SH-SY5Y (cell line): ENCODE data around the gene MUC6.

Experiments
- GATA2 ChIP-seq: IDR thresholded peaks from 2 replicates; pipeline ENCODE4 v1.6.1; 2011; ENCODE audit warnings: mild to moderate bottlenecking, low read depth, low read length
- GATA3 ChIP-seq: IDR thresholded peaks from 2 replicates; pipeline ENCODE4 v1.6.1; 2011; ENCODE audit warnings: low read depth, mild to moderate bottlenecking, low read length, moderate library complexity

MUC6 gene

DNA sequence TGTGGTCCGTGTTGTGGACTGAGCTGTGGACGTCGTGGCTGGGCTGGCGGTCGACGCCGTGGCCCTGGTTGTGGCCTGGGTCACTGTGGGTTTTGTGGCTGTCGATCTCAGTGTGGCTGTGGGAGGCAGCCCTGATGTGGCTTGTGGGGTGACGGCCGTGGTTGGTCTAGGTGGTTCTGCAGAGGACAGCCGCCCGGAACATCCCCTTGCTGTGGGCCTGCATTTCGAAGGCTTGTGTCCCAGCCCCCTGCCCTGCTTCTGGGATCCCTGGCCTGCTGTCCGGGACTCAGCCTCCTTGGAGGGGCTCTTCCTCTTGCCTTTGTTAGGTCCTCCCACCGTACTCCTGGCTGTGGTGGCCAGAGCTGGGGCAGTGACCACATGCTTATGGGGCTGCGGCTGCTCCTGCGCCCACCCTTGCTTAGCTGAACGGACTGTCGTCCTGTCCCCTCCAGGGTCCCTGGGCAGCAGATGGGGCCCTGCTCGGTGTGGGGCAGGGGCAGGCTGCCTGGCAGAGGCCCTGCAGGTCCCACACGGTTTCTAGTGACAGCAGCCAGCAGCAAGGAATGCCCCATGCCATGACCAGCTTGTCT is 17.1 kb downstream of the MUC6 start:
- TF ChIP-seq GATA2: no peak
- TF ChIP-seq GATA3: no peak

DNA sequence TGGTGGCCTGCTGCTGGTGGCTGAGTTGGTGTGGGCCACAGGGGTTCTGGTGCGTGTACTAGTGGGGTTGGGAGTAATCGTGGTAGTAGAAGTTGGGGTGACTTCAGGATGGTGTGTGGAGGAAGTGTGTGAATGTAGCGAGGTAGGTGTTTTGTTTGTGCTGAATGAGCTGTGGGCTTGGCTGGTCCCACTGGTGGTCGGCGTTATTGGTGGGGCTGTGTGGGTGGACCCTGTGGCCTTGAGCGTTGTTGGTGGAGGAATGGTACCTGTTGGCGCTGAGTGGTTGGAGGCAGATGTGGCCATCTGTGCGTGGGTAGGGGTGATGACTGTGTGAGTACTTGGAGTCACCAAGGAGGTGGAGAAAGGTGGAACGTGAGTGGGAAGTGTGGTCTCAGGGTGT is 18.4 kb downstream of the MUC6 start:
- TF ChIP-seq GATA2: no peak
- no peak for TF ChIP-seq GATA3

DNA sequence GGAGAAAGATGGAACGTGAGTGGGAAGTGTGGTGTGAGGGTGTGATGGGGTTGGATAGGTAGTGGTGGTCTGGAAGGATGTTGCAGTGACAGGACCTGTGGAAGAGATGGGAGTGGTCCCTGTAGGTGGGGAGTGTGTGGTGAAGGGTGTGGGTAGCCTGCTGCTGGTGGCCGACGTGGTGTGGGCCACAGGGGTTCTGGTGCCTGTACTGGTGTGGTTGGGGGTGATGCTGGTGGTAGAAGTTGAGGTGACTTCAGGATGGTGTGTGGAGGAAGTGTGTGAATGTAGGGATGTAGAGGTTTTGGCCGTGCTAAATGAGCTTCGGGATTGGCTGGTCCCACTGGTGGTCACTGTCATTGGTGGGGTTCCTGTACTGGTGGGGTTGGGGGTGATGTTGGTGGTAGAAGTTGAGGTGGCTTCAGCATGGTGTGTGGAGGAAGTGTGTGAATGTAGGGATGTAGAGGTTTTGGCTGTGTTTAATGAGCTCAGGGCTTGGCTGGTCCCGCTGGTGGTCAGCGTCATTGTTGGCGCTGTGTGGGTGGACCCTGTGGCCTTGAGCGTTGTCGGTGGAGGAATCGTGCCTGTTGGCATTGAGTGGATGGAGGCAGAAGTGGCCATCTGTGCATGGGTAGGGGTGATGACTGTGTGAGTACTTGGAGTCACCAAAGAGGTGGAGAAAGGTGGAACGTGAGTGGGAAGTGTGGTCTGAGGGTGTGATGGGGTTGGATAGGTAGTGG is 19.1 kb downstream of the MUC6 start:
- TF ChIP-seq GATA2: no peak
- TF ChIP-seq GATA3: no peak

DNA sequence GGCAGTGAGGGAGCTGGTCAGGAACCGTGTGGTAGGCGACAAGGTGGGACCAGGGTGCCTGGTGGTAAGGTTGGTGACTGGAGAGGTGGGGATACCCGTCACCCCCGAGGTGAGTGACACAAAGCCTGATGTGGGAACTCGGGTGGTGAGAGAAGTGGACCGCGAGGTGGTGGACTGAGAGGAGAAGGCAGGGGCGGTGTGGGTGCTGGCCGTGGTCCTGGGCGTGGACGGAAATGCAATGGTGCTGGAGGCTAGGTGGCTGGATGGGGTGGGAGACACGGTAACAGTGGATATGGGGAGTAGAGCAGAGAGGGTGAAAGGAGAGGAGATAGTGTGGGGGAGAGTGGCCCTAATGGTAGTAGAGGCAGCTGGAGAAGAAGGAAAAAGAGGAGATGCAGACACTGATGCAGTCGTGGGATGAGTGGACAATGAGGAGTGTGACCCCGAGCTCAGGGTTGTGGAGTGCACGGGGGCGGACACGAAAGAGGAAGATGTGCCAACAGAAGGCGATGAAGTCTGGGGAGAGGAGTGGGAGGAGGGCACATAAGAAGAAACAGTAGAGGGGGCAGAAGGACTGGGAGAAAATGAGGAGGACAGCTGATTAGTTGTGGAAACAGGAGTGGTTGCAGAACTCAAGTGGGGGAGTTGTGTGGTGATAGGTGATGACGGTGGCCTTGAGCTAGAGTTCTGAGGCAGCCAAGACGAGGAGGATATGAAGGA is 20.5 kb downstream of the MUC6 start:
- TF ChIP-seq GATA2: no peak
- TF ChIP-seq GATA3: no peak

DNA sequence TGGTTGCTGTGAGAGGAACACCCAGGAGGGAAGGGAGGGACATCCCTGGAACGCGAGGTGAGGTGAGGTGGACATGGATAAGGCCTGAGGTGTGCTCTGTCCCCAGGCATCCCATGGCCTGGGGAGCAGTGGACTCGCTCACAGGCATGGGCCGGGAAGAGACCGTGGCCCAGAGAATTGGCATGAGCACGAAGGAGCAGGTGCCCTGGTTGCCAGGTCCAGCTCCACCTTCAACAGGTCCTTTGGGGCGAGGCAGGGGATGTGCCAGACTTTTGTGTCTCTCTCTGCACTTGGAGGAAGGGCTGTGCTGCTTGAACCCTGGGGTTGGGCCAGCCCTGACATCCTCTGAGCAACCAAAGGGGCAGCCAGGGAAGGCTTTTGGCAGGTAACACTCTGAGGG is 21.5 kb downstream of the MUC6 start:
- TF ChIP-seq GATA3 (no peak), GATA2 (no peak)

DNA sequence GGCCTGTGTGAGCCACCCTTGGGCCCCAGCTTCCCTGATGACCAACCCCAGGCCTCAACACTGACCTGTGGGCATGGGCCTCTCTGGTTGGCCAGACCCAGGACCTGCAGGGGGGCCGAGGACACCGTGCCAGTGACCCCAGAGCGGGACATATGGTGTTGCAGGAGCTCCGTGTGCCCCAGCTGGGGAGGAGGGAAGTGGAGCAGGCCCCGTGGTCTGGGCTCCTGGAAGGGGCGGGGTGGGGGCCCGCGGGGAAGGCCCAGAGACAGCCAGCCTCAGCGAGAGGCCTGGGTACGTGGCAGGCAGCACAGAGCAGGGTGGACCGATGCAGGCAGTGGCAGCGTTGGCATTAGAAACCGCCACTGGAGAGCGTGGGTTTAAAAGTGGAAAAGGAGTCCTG is 22.2 kb downstream of the MUC6 start:
- TF ChIP-seq GATA3 (no peak), GATA2 (no peak)

DNA sequence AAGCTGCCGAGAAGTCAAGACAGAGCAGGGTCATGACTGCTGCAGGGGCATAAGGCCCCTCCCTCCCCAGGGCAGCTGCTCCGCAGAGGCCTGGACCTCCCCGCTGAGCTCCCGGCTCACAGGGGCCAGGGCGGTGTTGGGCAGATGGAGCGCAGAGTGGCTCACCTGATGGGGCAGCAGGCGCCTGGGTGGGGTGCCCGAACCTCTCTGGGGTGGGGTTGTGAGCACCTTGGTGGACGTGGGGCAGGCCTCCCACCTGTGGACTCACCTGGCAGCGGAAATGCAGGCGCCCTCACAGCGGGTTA is 22.9 kb downstream of the MUC6 start:
- TF ChIP-seq GATA2 (no peak), GATA3 (no peak)

DNA sequence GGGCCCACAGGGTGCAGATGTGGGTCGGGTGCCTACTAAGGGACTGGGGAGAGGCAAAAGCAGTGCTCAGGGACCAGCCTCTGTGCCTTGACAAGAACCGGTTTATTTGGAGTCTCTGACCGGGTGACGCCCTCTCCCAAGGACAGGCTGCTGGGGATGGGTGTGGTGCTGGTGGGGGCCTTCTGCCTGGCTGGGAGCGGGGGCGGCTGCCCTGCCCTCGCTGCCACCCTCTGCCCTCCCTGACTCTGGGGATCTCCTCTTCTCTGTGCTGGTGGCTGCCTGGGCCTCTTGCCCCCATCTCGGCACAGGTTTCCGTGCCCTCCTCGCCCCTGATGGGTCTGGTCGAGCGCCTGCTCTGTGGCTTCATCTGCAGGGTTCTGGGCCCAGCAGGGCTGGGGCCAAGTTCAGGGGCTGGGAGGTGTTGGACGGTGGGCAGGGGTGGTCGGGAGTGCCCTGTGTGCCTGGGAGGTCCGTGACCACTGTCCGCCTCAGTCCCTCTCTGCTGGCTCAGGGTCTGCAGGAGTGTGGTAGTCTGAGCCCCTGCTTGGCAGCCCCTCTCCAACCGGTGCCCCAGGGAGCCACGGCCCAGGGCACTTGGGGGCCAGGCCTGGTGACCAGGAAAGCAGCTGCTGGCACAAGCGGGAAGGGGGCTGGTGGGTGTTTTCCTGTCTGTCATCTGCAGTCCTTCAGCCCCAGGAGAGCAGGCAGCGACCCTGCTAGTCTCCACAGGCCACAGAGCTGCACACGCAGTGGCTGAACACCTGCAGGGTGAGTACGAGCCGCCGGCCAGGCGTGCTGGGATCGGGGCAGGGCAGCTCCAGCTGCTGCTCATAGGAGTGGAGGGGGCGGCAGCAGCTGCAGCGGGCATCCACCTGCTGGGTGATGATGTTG is 23.5 kb downstream of the MUC6 start:
- TF ChIP-seq GATA3 (no peak), GATA2 (no peak)

DNA sequence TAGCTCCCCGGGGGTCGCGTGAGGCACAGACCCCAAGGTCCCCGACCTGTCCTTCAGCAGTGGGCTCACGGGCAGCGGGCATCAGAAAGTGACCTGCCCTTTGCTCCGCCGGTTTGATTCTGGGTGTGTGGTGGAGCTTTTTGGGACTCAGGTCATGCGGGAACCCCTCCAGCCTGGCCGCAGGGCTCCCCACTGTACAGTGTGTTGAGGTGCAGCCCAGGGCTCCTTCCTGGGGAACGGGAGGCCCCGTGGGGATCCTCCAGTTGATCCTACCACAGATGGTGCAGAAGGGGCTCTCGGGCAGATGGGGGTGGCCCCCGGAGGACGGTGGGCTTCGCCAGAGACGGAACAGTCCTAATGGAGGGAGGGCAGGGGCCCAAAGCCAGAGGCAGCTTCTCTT is 24.2 kb downstream of the MUC6 start:
- TF ChIP-seq GATA2 (no peak), GATA3 (no peak)

DNA sequence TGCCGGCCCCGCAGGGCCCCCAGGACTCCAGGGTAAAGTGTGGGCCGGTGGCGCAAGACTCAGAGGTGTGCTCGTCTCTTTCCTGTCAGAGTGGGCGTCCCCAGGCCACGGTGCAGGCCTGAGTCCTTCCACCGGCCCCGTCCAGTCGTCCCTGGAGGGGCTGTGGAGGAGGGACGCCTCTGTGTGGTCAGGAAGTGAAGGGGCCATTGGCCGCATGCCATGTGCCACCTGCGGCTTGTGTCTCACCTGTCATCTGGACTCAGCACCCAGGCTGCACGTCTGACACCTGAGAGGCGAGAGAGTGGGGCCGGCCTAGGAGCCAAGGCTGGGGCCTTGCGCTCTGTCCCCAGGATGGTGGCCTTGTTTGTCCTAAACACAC is 25.2 kb downstream of the MUC6 start:
- no peak for TF ChIP-seq GATA3
- no peak for TF ChIP-seq GATA2

DNA sequence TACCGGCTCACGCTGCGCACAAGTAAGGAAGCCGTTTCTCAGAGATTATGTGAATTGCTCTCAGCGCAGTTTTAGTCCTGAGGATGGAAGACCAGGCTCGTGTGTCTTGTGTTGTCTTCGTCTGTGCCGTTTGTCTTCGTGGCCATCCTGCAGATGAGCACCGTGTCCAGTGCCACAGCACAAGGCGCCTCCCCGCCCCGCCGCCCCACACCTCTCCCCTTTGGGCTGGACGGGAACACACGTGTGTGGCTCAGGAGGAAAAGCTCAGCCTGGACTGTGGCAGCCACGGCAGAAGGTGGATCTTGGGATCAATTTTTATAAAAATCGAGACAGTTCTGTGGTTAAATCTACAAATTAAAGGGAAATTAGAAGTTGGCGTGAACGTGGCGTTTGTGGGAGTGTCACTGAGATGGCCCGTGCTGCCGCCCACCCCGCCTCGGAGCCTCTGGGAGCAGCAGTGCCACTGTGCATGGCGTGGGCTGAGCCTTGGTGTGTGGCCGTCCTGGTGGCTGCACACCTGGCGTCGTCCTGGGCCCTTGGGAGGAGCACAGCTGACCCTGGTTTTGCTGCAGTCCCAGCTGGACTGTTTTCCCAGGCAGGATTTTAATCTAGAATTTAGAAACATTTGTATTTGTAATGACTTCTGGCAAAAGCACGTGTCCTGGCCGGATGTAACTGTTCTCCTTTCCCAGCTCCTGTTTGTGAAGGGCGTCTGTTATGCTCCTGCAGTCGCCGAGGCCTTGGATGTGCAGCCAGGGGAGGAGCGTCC is 25.8 kb downstream of the MUC6 start:
- TF ChIP-seq GATA2 (no peak), GATA3 (no peak)

DNA sequence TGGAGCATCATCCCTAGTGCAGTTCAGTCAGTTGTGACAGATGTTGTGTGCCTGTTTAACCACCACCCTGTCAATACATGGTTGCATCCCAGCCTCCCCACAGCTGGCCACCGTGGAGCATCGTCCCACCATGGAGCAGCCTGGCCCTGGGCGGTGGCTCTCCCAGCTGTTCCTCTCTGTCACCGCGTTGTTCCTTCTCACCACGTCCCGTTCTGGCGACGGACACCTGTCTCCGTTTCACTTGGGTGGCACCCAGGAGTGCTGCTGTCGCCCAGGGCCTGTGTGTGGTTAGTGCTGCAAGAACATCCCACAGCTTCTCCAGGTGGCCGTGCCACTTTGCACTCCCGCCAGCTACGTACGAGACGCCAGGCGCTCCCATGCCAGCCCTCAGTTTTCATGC is 26.5 kb downstream of the MUC6 start:
- TF ChIP-seq GATA3: no peak
- TF ChIP-seq GATA2: no peak

DNA sequence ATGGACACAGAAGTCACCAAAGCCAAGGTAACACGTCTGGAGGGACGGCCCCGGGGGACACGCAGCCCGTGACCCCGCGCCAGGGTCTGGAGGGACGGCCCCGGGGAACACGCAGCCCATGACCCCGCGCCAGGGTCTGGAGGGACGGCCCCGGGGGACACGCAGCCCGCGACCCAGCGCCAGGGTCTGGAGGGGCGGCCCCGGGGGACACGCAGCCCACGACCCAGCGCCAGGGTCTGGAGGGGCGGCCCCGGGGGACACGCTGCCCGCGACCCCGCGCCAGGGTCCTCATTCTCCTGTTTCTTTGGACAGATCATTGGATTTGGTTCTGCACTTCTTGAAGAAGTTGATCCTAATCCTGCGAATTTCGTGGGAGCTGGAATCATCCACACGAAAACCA is 27.1 kb downstream of the MUC6 start:
- TF ChIP-seq GATA2 (no peak), GATA3 (no peak)

DNA sequence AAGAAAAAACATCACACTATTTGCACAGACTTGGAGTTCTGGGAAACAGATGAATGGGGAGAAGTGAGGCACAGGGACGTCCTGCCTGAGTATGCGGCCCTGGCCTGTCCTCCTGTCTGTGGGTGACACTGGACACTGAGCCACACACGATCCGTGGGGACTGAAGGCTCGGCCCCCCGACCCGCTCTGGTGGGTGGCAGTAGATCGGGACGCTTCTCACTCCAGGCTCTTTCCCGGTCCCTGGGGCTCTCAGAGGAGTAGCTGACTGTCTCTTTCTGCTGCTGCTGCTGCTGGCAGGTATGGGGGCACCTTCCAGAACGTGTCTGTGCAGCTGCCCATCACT is 27.7 kb downstream of the MUC6 start:
- TF ChIP-seq GATA2: no peak
- TF ChIP-seq GATA3: no peak
